Mesothelial cell of epicardium (in vitro differentiated cells): ENCODE results near the gene TAPT1. TPM values are rescaled to one million over a fixed set of nuclear protein-coding genes. Genes with fewer than 3 reads are reported as not detected.
"Not testable (repeated sequence)": the region's sequence is repeated elsewhere in the genome, so short reads cannot be mapped to it uniquely, and the experiment has no call there.

Source experiments
- DNase-seq, 2 experiments: peaks; one replicate each; pipeline ENCODE4 v3.0.0; 2021; ENCODE audit warnings: low spot score in 2 of 2; ENCODE audit not compliant: unreplicated experiment in 2 of 2
- H3K27ac Mint-ChIP-seq: 2 replicates; pipeline ENCODE4 v1.8.0; 2021; ENCODE audit warnings: mixed read lengths
- H3K27me3 Mint-ChIP-seq: 2 replicates; pipeline ENCODE4 v1.8.0; 2021; ENCODE audit warnings: low read depth, mixed read lengths
- H3K36me3 Mint-ChIP-seq: 2 replicates; pipeline ENCODE4 v1.8.0; 2021; ENCODE audit warnings: mixed read lengths
- H3K4me1 Mint-ChIP-seq: 2 replicates; pipeline ENCODE4 v1.8.0; 2021; ENCODE audit warnings: mixed read lengths
- H3K4me3 Mint-ChIP-seq: 2 replicates; pipeline ENCODE4 v1.8.0; 2021; ENCODE audit warnings: mild to moderate bottlenecking, moderate library complexity, mixed read lengths
- H3K9me3 Mint-ChIP-seq: 2 replicates; pipeline ENCODE4 v1.8.0; 2021; ENCODE audit warnings: mixed read lengths
- total RNA-seq: library from RNA; stranded (reverse); gene quantifications from 3 replicates; pipeline ENCODE4 v1.2.1, GENCODE V29; 2021
- TF ChIP-seq, protein P1 (sequence below): fragments of 200-600 bp; sonication (generic); IDR thresholded peaks from one replicate; pipeline ENCODE4 v1.5.0; 2021; ENCODE audit warnings: antibody characterized with exemption; ENCODE audit not compliant: unreplicated experiment

TAPT1 gene
- total RNA-seq, 1 donor from 2014 or later: 38.7 TPM

DNA sequence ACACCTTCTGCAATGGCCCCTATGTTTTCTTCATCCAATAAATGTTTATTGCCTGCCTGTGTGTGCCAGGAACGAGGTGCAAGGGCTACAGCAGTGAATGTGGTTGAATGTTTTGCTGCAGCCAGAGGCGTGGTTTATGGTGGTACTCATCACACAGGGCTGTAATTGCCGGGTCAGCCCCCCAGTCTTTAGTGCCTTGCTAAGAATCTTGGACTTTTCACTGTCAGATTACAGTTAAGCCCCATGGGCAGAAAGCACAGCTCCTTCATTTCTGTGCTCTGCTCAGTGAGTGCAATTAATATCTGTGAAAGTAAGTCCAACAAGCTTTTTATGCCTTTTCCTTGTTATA, 67.8 kb downstream of the TAPT1 start:
- Mint-ChIP-seq H3K27ac (no peak overlapping the region), H3K4me1 (peaks cover 6% of the 10 kb centered on the region), H3K9me3 (no peaks in the 10 kb centered on the region), H3K4me3 (no peak overlapping the region), H3K36me3 (peaks cover 4% of the 10 kb centered on the region), H3K27me3 (no peaks in the 10 kb centered on the region)
- TF ChIP-seq, protein P1, sequence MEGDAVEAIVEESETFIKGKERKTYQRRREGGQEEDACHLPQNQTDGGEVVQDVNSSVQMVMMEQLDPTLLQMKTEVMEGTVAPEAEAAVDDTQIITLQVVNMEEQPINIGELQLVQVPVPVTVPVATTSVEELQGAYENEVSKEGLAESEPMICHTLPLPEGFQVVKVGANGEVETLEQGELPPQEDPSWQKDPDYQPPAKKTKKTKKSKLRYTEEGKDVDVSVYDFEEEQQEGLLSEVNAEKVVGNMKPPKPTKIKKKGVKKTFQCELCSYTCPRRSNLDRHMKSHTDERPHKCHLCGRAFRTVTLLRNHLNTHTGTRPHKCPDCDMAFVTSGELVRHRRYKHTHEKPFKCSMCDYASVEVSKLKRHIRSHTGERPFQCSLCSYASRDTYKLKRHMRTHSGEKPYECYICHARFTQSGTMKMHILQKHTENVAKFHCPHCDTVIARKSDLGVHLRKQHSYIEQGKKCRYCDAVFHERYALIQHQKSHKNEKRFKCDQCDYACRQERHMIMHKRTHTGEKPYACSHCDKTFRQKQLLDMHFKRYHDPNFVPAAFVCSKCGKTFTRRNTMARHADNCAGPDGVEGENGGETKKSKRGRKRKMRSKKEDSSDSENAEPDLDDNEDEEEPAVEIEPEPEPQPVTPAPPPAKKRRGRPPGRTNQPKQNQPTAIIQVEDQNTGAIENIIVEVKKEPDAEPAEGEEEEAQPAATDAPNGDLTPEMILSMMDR: no peak
- DNase-seq: no peak

GRCh38 chr4:16157609-16158503, 68.4 kb downstream of the TAPT1 start:
- Mint-ChIP-seq H3K9me3 (no peaks in the 10 kb centered on the region), H3K4me1 (peaks cover 6% of the 10 kb centered on the region), H3K27ac (no peak overlapping the region), H3K4me3 (no peak overlapping the region), H3K27me3 (no peaks in the 10 kb centered on the region), H3K36me3 (peaks cover 4% of the 10 kb centered on the region)
- TF ChIP-seq, protein P1: no peak
- DNase-seq: no peak

- Mint-ChIP-seq H3K4me1 (peaks cover 6% of the 10 kb centered on the region), H3K27me3 (peaks cover 6% of the 10 kb centered on the region), H3K9me3 (no peaks in the 10 kb centered on the region), H3K27ac (no peak overlapping the region), H3K4me3 (no peak overlapping the region), H3K36me3 (peaks cover 4% of the 10 kb centered on the region)
- no peak for DNase-seq
- TF ChIP-seq, protein P1: no peak
Observed at GRCh38 chr4:16155528-16156169, 70.6 kb downstream of the TAPT1 start.

DNA sequence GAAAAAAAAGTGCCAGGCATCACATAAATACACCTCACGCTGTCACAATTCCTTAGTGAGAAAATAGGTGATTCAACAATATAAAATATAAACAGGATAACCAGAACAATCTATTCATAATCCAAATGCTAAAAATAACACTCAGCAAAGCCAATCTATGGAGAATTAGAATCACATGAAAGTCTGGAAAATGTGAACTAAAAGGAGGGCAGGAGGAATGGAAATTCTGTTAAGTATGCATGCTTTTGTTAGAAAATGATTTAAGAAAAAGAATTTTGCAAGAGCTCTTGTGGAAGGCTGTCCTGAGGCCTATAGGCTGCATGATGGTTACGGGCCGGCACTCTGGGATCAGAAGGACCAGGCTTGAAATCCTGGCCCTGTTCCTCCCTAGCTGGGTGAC, 71.8 kb downstream of the TAPT1 start:
- Mint-ChIP-seq H3K27ac (no peak overlapping the region), H3K4me1 (peaks cover 6% of the 10 kb centered on the region), H3K9me3 (no peaks in the 10 kb centered on the region), H3K36me3 (no peaks in the 10 kb centered on the region), H3K4me3 (no peak overlapping the region), H3K27me3 (peaks cover 8% of the 10 kb centered on the region)
- TF ChIP-seq, protein P1: no peak
- no peak for DNase-seq

- peaks cover 5% of the 10 kb centered on the region for H3K9me3 Mint-ChIP-seq
- H3K36me3 Mint-ChIP-seq: no peaks in the 10 kb centered on the region
- no peak overlapping the region for H3K4me3 Mint-ChIP-seq
- H3K27ac Mint-ChIP-seq: no peak overlapping the region
- TF ChIP-seq, protein P1: no peak
- H3K4me1 Mint-ChIP-seq: peaks cover 2% of the 10 kb centered on the region
- peaks cover 8% of the 10 kb centered on the region for H3K27me3 Mint-ChIP-seq
- DNase-seq: no peak
Observed at GRCh38 chr4:16150716-16151115, 75.6 kb downstream of the TAPT1 start.

DNA sequence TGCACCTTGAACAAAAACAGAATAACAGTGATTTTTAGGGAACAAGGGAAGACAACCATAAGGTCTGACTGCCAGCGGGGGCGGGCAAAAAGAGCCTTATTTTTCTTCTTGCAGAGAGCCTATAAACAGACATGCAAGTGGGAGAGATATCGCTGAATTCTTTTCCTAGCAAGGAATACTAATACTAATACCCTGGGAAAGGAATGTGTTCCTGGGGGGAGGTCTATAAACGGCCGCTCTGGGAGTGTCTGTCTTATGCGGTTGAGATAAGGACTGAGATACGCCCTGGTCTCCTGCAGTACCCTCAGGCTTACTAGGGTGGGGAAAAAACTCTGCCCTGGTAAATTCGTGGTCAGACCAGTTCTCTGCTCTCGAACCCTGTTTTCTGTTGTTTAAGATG, 81.4 kb downstream of the TAPT1 start:
- H3K27ac Mint-ChIP-seq, H3K4me1 Mint-ChIP-seq, DNase-seq, H3K36me3 Mint-ChIP-seq, H3K27me3 Mint-ChIP-seq, H3K4me3 Mint-ChIP-seq: not testable (repeated sequence)
- H3K9me3 Mint-ChIP-seq: peaks cover 31% of the 10 kb centered on the region
